SU-DHL-6 (cell line): ENCODE results near the gene VSIG4.

Experiments used
- EZH2phosphoT487 ChIP-seq: fragments of 200-600 bp; sonication (generic), shearing (Covaris generic); conservative IDR thresholded peaks from 2 replicates; pipeline ENCODE4 v1.6.1; 2018; ENCODE audit warnings: mild to moderate bottlenecking, antibody characterized with exemption, low read length, moderate library complexity, mixed read lengths
- TF ChIP-seq, protein P1 (sequence below): fragments of 200-600 bp; sonication (generic); IDR thresholded peaks from one replicate; pipeline ENCODE4 v1.5.1; 2017; ENCODE audit warnings: antibody characterized with exemption, mild to moderate bottlenecking, low read length, moderate library complexity; ENCODE audit not compliant: insufficient read depth, poor library complexity, severe bottlenecking

DNA sequence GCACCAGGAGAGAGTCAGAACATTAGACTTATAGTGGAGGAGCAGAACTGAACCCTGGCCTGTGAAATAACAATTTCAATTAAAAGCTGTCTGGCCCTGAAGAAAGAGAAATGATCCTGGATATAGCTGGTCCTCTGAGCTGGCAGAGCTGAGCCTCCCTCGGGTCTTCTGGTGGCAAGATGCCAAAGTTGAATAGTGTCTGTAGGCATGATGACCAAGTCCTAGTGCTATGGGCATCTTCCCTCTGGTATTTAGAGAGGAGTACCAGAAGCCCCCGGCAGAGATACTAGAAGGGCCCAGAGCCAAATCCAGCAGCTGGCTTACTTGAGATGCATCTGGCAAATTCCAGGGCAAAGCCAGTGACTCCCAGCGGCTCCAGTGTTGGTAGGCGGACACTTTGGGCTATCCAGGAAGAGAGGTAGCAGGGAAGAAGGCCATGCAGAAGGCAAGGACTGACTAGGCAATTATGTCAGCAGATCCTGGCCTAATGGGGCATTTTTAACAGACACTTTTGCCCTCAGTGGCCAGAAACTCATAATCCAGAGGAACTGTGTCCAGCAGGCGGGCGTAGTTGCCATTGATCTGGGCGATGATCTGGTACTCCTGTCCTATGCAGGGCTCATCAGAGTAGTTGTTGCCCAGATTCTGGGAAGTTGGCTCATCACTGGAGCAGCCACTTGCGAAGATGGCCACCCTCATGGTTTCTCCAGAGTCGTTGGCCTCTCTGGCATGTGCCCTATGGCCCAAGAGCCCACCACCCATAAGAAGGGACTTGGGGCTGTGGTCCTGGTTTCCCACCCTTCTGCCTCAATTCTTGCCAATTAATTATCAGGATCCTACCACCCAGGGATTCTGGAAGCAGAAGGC lies 17.9 kb downstream of the VSIG4 start:
- TF ChIP-seq, protein P1, sequence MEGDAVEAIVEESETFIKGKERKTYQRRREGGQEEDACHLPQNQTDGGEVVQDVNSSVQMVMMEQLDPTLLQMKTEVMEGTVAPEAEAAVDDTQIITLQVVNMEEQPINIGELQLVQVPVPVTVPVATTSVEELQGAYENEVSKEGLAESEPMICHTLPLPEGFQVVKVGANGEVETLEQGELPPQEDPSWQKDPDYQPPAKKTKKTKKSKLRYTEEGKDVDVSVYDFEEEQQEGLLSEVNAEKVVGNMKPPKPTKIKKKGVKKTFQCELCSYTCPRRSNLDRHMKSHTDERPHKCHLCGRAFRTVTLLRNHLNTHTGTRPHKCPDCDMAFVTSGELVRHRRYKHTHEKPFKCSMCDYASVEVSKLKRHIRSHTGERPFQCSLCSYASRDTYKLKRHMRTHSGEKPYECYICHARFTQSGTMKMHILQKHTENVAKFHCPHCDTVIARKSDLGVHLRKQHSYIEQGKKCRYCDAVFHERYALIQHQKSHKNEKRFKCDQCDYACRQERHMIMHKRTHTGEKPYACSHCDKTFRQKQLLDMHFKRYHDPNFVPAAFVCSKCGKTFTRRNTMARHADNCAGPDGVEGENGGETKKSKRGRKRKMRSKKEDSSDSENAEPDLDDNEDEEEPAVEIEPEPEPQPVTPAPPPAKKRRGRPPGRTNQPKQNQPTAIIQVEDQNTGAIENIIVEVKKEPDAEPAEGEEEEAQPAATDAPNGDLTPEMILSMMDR = no peak
- no peak for TF ChIP-seq EZH2phosphoT487
